CD4-positive, alpha-beta T cell treated with Interferon gamma for 1 hour (primary cell): Measurements from ENCODE around the gene TMEM200A.

Experiments used
- DNase-seq: peaks from one replicate; pipeline ENCODE4 v3.0.0-alpha.2; 2020

Gene TMEM200A

GRCh38 chr6:130426066-130426721 is 60.4 kb downstream of the TMEM200A start:
- DNase-seq: no peak

GRCh38 chr6:130431346-130431852 is 65.6 kb downstream of the TMEM200A start:
- no peak for DNase-seq

- no peak for DNase-seq
Measured at GRCh38 chr6:130432838-130433237, 67.0 kb downstream of the TMEM200A start.

- DNase-seq: no peak
Measured at GRCh38 chr6:130434174-130434873, 68.5 kb downstream of the TMEM200A start.

GRCh38 chr6:130435181-130435580 is 69.4 kb downstream of the TMEM200A start:
- no peak for DNase-seq

GRCh38 chr6:130437961-130438360 is 72.1 kb downstream of the TMEM200A start:
- DNase-seq: no peak

- DNase-seq: no peak
Measured at GRCh38 chr6:130447374-130447773, 81.6 kb downstream of the TMEM200A start.

GRCh38 chr6:130452336-130452735 is 86.5 kb downstream of the TMEM200A start:
- DNase-seq: no peak

- DNase-seq: no peak
Measured at GRCh38 chr6:130453230-130453629, 87.4 kb downstream of the TMEM200A start.

- no peak for DNase-seq
Measured at GRCh38 chr6:130457605-130458004, 91.8 kb downstream of the TMEM200A start.

- no peak for DNase-seq
Measured at GRCh38 chr6:130459316-130459715, 93.5 kb downstream of the TMEM200A start.

- no peak for DNase-seq
Measured at GRCh38 chr6:130460934-130461333, 95.1 kb downstream of the TMEM200A start.

- DNase-seq: no peak
Measured at GRCh38 chr6:130466052-130466747, 100.4 kb downstream of the TMEM200A start.

- DNase-seq: no peak
Measured at GRCh38 chr6:130466748-130467061, 100.9 kb downstream of the TMEM200A start.

- no peak for DNase-seq
Measured at GRCh38 chr6:130467146-130468050, 101.6 kb downstream of the TMEM200A start.

GRCh38 chr6:130470766-130471165 is 104.9 kb downstream of the TMEM200A start:
- DNase-seq: no peak

GRCh38 chr6:130473886-130474285 is 108.1 kb downstream of the TMEM200A start:
- no peak for DNase-seq

GRCh38 chr6:130482645-130483390 is 117.0 kb downstream of the TMEM200A start:
- DNase-seq: no peak

- DNase-seq: no peak
Measured at GRCh38 chr6:130485870-130486269, 120.1 kb downstream of the TMEM200A start.

- DNase-seq: no peak
Measured at GRCh38 chr6:130486417-130486816, 120.6 kb downstream of the TMEM200A start.

GRCh38 chr6:130489514-130489913 is 123.7 kb downstream of the TMEM200A start:
- DNase-seq: no peak
